ENCODE measurements around the gene DCDC1.

DNA sequence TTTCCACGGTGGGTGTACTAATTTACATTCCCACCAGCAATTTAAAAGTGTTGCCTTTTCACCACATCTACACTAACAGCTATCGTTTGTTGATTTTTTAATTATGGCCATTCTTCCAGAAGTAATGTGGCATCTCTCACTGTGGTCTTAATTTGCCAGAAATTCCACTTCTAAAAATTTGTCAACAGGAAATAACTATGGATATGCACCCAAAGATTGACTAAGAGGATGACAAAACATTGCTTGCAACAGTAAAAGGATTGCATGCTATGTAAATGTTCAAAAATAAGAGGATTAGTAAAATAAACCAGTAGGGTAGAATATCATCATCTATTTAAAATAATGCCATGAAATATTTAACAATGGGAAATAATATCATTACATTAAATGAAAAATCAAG lies 219.5 kb downstream of the DCDC1 start:
- TF ChIP-seq, protein P1, sequence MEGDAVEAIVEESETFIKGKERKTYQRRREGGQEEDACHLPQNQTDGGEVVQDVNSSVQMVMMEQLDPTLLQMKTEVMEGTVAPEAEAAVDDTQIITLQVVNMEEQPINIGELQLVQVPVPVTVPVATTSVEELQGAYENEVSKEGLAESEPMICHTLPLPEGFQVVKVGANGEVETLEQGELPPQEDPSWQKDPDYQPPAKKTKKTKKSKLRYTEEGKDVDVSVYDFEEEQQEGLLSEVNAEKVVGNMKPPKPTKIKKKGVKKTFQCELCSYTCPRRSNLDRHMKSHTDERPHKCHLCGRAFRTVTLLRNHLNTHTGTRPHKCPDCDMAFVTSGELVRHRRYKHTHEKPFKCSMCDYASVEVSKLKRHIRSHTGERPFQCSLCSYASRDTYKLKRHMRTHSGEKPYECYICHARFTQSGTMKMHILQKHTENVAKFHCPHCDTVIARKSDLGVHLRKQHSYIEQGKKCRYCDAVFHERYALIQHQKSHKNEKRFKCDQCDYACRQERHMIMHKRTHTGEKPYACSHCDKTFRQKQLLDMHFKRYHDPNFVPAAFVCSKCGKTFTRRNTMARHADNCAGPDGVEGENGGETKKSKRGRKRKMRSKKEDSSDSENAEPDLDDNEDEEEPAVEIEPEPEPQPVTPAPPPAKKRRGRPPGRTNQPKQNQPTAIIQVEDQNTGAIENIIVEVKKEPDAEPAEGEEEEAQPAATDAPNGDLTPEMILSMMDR (IDR thresholded peaks at IDR 0.05) = no peak
- TF ChIP-seq POLR2A (IDR thresholded peaks at IDR 0.05) (no peak), EP300 (IDR thresholded peaks at IDR 0.05) (no peak), POLR2AphosphoS5 (IDR thresholded peaks at IDR 0.05) (no peak)

Measured in suprapubic skin (tissue), 4 donors.